SK-N-SH treated with all-trans-retinoic acid at 6 μM for 48 hours (cell line): ENCODE data around the gene KRTAP10-1.

ENCODE experiments used
- ATAC-seq: fragments of 200-7000 bp; cut with Tn5 transposase; 3 replicates; pipeline ENCODE4 v1.9.1; 2020; ENCODE audit warnings: mild to moderate bottlenecking, moderate library complexity
- BACH2 ChIP-seq: fragments of 250-450 bp; sonication (Bioruptor Pico); IDR thresholded peaks from 2 replicates; pipeline ENCODE4 v1.9.0; 2021; ENCODE audit warnings: mild to moderate bottlenecking, borderline replicate concordance
- CSDC2 ChIP-seq: fragments of 250-450 bp; sonication (Bioruptor Pico); IDR thresholded peaks from 2 replicates; pipeline ENCODE4 v1.5.0; 2020; ENCODE audit warnings: mild to moderate bottlenecking, moderate library complexity
- CSRNP3 ChIP-seq: fragments of 250-450 bp; sonication (Bioruptor Pico); IDR thresholded peaks from 2 replicates; pipeline ENCODE4 v1.5.1; 2021; ENCODE audit warnings: mild to moderate bottlenecking, moderate library complexity
- ESRRG ChIP-seq: fragments of 250-450 bp; sonication (Bioruptor Pico); IDR thresholded peaks from 2 replicates; pipeline ENCODE4 v1.6.1; 2021; ENCODE audit warnings: mild to moderate bottlenecking
- GLIS3 ChIP-seq: fragments of 250-450 bp; sonication (Bioruptor Pico); IDR thresholded peaks from 2 replicates; pipeline ENCODE4 v1.5.0; 2020; ENCODE audit warnings: mild to moderate bottlenecking, moderate library complexity
- ISL1 ChIP-seq: fragments of 250-450 bp; sonication (Bioruptor Pico); IDR thresholded peaks from 2 replicates; pipeline ENCODE4 v2.1.2; 2022; ENCODE audit warnings: mild to moderate bottlenecking, moderate library complexity
- PPARA ChIP-seq: fragments of 250-450 bp; sonication (Bioruptor Pico); IDR thresholded peaks from 2 replicates; pipeline ENCODE4 v1.5.0; 2020; ENCODE audit warnings: mild to moderate bottlenecking, borderline replicate concordance
- RARB ChIP-seq: fragments of 250-450 bp; sonication (Bioruptor Pico); IDR thresholded peaks from 2 replicates; pipeline ENCODE4 v1.8.0; 2021; ENCODE audit warnings: mild to moderate bottlenecking, moderate library complexity
- SNAI2 ChIP-seq: fragments of 250-450 bp; sonication (Bioruptor Pico); IDR thresholded peaks from 2 replicates; pipeline ENCODE4 v1.5.0; 2020; ENCODE audit warnings: mild to moderate bottlenecking, moderate library complexity
- TCF4 ChIP-seq: fragments of 250-450 bp; sonication (Bioruptor Pico); IDR thresholded peaks from 2 replicates; pipeline ENCODE4 v1.8.0; 2021; ENCODE audit warnings: mild to moderate bottlenecking, moderate library complexity, borderline replicate concordance
- TOX ChIP-seq: fragments of 250-450 bp; sonication (Bioruptor Pico); IDR thresholded peaks from 2 replicates; pipeline ENCODE4 v1.8.0; 2021; ENCODE audit warnings: mild to moderate bottlenecking, moderate library complexity, borderline replicate concordance
- ZC3H10 ChIP-seq: fragments of 250-450 bp; sonication (Bioruptor Pico); IDR thresholded peaks from 2 replicates; pipeline ENCODE4 v1.5.1; 2021; ENCODE audit warnings: mild to moderate bottlenecking, moderate library complexity
- ZFP3 ChIP-seq: fragments of 250-450 bp; sonication (Bioruptor Pico); IDR thresholded peaks from 2 replicates; pipeline ENCODE4 v1.5.0; 2020; ENCODE audit warnings: mild to moderate bottlenecking, moderate library complexity
- ZFP30 ChIP-seq: fragments of 450-650 bp; formaldehyde crosslinking; IDR thresholded peaks from 2 replicates; pipeline ENCODE4 v1.5.0; 2022; ENCODE audit warnings: mild to moderate bottlenecking, moderate library complexity
- ZNF565 ChIP-seq: fragments of 450-650 bp; formaldehyde crosslinking; conservative IDR thresholded peaks from 2 replicates; pipeline ENCODE4 v1.5.0; 2020; ENCODE audit warnings: low read depth, mild to moderate bottlenecking, moderate library complexity
- ZNF70 ChIP-seq: fragments of 450-650 bp; formaldehyde crosslinking; IDR thresholded peaks from 2 replicates; pipeline ENCODE4 v1.5.0; 2020; ENCODE audit warnings: mild to moderate bottlenecking, moderate library complexity
- ZNF8 ChIP-seq: fragments of 450-650 bp; formaldehyde crosslinking; IDR thresholded peaks from 2 replicates; pipeline ENCODE4 v1.5.0; 2020; ENCODE audit warnings: mild to moderate bottlenecking, moderate library complexity
- TF ChIP-seq, protein P1 (sequence below): fragments of 250-450 bp; sonication (Bioruptor Pico); IDR thresholded peaks from 2 replicates; pipeline ENCODE4 v1.5.1; 2020; ENCODE audit warnings: low read depth, mild to moderate bottlenecking, moderate library complexity
- TF ChIP-seq, protein P2 (sequence below): fragments of 250-450 bp; sonication (Bioruptor Pico); IDR thresholded peaks from 2 replicates; pipeline ENCODE4 v1.5.0; 2020; ENCODE audit warnings: mild to moderate bottlenecking, moderate library complexity
- TF ChIP-seq, protein P3 (sequence below): fragments of 250-450 bp; sonication (Bioruptor Pico); IDR thresholded peaks from 2 replicates; pipeline ENCODE4 v1.8.0; 2020; ENCODE audit warnings: mild to moderate bottlenecking, moderate library complexity, borderline replicate concordance
- TF ChIP-seq, protein P4 (sequence below): fragments of 250-450 bp; sonication (Bioruptor Pico); IDR thresholded peaks from 2 replicates; pipeline ENCODE4 v1.8.0; 2021; ENCODE audit warnings: low read depth, mild to moderate bottlenecking, moderate library complexity, borderline replicate concordance

Gene KRTAP10-1

GRCh38 chr21:44499631-44500030 is 40.4 kb downstream of the KRTAP10-1 start:
- ATAC-seq: no peak
- no peak for TF ChIP-seq ZFP3
- no peak for TF ChIP-seq CSRNP3 (CRISPR knock-in tag)
- no peak for TF ChIP-seq SNAI2 (CRISPR knock-in tag)
- TF ChIP-seq, protein P1, sequence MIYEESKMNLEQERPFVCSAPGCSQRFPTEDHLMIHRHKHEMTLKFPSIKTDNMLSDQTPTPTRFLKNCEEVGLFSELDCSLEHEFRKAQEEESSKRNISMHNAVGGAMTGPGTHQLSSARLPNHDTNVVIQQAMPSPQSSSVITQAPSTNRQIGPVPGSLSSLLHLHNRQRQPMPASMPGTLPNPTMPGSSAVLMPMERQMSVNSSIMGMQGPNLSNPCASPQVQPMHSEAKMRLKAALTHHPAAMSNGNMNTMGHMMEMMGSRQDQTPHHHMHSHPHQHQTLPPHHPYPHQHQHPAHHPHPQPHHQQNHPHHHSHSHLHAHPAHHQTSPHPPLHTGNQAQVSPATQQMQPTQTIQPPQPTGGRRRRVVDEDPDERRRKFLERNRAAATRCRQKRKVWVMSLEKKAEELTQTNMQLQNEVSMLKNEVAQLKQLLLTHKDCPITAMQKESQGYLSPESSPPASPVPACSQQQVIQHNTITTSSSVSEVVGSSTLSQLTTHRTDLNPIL (CRISPR knock-in tag): no peak
- TF ChIP-seq ZNF70 (CRISPR knock-in tag): no peak
- TF ChIP-seq ZNF8 (CRISPR knock-in tag): no peak
- no peak for TF ChIP-seq TCF4 (CRISPR knock-in tag)
- TF ChIP-seq, protein P2, sequence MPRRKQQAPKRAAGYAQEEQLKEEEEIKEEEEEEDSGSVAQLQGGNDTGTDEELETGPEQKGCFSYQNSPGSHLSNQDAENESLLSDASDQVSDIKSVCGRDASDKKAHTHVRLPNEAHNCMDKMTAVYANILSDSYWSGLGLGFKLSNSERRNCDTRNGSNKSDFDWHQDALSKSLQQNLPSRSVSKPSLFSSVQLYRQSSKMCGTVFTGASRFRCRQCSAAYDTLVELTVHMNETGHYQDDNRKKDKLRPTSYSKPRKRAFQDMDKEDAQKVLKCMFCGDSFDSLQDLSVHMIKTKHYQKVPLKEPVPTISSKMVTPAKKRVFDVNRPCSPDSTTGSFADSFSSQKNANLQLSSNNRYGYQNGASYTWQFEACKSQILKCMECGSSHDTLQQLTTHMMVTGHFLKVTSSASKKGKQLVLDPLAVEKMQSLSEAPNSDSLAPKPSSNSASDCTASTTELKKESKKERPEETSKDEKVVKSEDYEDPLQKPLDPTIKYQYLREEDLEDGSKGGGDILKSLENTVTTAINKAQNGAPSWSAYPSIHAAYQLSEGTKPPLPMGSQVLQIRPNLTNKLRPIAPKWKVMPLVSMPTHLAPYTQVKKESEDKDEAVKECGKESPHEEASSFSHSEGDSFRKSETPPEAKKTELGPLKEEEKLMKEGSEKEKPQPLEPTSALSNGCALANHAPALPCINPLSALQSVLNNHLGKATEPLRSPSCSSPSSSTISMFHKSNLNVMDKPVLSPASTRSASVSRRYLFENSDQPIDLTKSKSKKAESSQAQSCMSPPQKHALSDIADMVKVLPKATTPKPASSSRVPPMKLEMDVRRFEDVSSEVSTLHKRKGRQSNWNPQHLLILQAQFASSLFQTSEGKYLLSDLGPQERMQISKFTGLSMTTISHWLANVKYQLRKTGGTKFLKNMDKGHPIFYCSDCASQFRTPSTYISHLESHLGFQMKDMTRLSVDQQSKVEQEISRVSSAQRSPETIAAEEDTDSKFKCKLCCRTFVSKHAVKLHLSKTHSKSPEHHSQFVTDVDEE (CRISPR knock-in tag): no peak
- TF ChIP-seq GLIS3: no peak
- TF ChIP-seq, protein P3, sequence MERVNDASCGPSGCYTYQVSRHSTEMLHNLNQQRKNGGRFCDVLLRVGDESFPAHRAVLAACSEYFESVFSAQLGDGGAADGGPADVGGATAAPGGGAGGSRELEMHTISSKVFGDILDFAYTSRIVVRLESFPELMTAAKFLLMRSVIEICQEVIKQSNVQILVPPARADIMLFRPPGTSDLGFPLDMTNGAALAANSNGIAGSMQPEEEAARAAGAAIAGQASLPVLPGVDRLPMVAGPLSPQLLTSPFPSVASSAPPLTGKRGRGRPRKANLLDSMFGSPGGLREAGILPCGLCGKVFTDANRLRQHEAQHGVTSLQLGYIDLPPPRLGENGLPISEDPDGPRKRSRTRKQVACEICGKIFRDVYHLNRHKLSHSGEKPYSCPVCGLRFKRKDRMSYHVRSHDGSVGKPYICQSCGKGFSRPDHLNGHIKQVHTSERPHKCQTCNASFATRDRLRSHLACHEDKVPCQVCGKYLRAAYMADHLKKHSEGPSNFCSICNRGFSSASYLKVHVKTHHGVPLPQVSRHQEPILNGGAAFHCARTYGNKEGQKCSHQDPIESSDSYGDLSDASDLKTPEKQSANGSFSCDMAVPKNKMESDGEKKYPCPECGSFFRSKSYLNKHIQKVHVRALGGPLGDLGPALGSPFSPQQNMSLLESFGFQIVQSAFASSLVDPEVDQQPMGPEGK (CRISPR knock-in tag): no peak
- TF ChIP-seq ISL1: no peak
- TF ChIP-seq, protein P4, sequence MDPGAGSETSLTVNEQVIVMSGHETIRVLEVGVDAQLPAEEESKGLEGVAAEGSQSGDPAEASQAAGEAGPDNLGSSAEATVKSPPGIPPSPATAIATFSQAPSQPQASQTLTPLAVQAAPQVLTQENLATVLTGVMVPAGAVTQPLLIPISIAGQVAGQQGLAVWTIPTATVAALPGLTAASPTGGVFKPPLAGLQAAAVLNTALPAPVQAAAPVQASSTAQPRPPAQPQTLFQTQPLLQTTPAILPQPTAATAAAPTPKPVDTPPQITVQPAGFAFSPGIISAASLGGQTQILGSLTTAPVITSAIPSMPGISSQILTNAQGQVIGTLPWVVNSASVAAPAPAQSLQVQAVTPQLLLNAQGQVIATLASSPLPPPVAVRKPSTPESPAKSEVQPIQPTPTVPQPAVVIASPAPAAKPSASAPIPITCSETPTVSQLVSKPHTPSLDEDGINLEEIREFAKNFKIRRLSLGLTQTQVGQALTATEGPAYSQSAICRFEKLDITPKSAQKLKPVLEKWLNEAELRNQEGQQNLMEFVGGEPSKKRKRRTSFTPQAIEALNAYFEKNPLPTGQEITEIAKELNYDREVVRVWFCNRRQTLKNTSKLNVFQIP: no peak
- TF ChIP-seq ZC3H10 (CRISPR knock-in tag): no peak
- no peak for TF ChIP-seq BACH2
- no peak for TF ChIP-seq ESRRG (CRISPR knock-in tag)
- no peak for TF ChIP-seq PPARA (CRISPR knock-in tag)
- TF ChIP-seq ZNF565: no peak
- no peak for TF ChIP-seq ZFP30 (CRISPR knock-in tag)
- TF ChIP-seq TOX: no peak

- TF ChIP-seq TCF4 (CRISPR knock-in tag) (no peak), ISL1 (no peak), CSRNP3 (CRISPR knock-in tag) (no peak), ZFP3 (no peak), ZC3H10 (CRISPR knock-in tag) (no peak), ESRRG (CRISPR knock-in tag) (no peak), CSDC2 (no peak), SNAI2 (CRISPR knock-in tag) (no peak), PPARA (CRISPR knock-in tag) (no peak), ZNF70 (CRISPR knock-in tag) (no peak), RARB (CRISPR knock-in tag) (no peak)
- TF ChIP-seq, protein P1 (CRISPR knock-in tag): no peak
- no peak for ATAC-seq
Measured at GRCh38 chr21:44499211-44499560, 40.8 kb downstream of the KRTAP10-1 start.
